ENCODE measurements around the gene GPT2. TPM values are rescaled to one million over a fixed set of nuclear protein-coding genes. Genes with fewer than 3 reads are reported as not detected.

GPT2 gene
- total RNA-seq, 1 donor from 2014 or later, result 71.2 TPM

GRCh38 chr16:46844771-46845170 is 39.4 kb upstream of the GPT2 start:
- no peak for TF ChIP-seq CTCF (IDR thresholded peaks at IDR 0.05; ENCODE audit: insufficient read depth, low read length, poor library complexity, severe bottlenecking)
- no peak overlapping the region for H3K4me3 ChIP-seq (ENCODE audit: low read depth, low read length)
- no peaks in the 10 kb centered on the region for H3K36me3 ChIP-seq (ENCODE audit: control insufficient read depth, insufficient read depth, low read length)
- peaks cover 9% of the 10 kb centered on the region for H3K27me3 ChIP-seq (ENCODE audit: control insufficient read depth, insufficient read depth, low read length)
- DNase-seq (ENCODE audit: low read depth), result no peak

- Histone ChIP-seq H3K36me3 (ENCODE audit: control insufficient read depth, insufficient read depth, low read length) (no peaks in the 10 kb centered on the region), H3K27me3 (ENCODE audit: control insufficient read depth, insufficient read depth, low read length) (peaks cover 9% of the 10 kb centered on the region), H3K4me3 (ENCODE audit: low read depth, low read length) (no peak overlapping the region)
- DNase-seq (ENCODE audit: low read depth), result no peak
- no peak for TF ChIP-seq CTCF (IDR thresholded peaks at IDR 0.05; ENCODE audit: insufficient read depth, low read length, poor library complexity, severe bottlenecking)
These were observed 38.2 kb upstream of the GPT2 start for GRCh38 chr16:46845952-46846351.

- Histone ChIP-seq H3K4me3 (ENCODE audit: low read depth, low read length) (no peak overlapping the region), H3K36me3 (ENCODE audit: control insufficient read depth, insufficient read depth, low read length) (no peaks in the 10 kb centered on the region), H3K27me3 (ENCODE audit: control insufficient read depth, insufficient read depth, low read length) (peaks cover 4% of the 10 kb centered on the region)
- no peak for TF ChIP-seq CTCF (IDR thresholded peaks at IDR 0.05; ENCODE audit: insufficient read depth, low read length, poor library complexity, severe bottlenecking)
- no peak for DNase-seq (ENCODE audit: low read depth)
These were observed 35.1 kb upstream of the GPT2 start for GRCh38 chr16:46848768-46849764.

- TF ChIP-seq CTCF (IDR thresholded peaks at IDR 0.05; ENCODE audit: insufficient read depth, low read length, poor library complexity, severe bottlenecking), result no peak
- no peak for DNase-seq (ENCODE audit: low read depth)
These were observed 33.3 kb upstream of the GPT2 start for GRCh38 chr16:46850619-46851555.

GRCh38 chr16:46852130-46852529 is 32.0 kb upstream of the GPT2 start:
- no peak for TF ChIP-seq CTCF (IDR thresholded peaks at IDR 0.05; ENCODE audit: insufficient read depth, low read length, poor library complexity, severe bottlenecking)

More at GRCh38 chr16:46850619-46851555, 33.3 kb upstream of the GPT2 start:
- Histone ChIP-seq H3K4me3 (ENCODE audit: low read depth, low read length) (no peak overlapping the region), H3K27me3 (ENCODE audit: control insufficient read depth, insufficient read depth, low read length) (no peaks in the 10 kb centered on the region), H3K36me3 (ENCODE audit: control insufficient read depth, insufficient read depth, low read length) (no peaks in the 10 kb centered on the region)

More at GRCh38 chr16:46852130-46852529, 32.0 kb upstream of the GPT2 start:
- DNase-seq (ENCODE audit: low read depth), result no peak
- H3K27me3 ChIP-seq (ENCODE audit: control insufficient read depth, insufficient read depth, low read length), result no peaks in the 10 kb centered on the region
- no peaks in the 10 kb centered on the region for H3K36me3 ChIP-seq (ENCODE audit: control insufficient read depth, insufficient read depth, low read length)
- no peak overlapping the region for H3K4me3 ChIP-seq (ENCODE audit: low read depth, low read length)

Measured in kidney epithelial cell (primary cell).